HPDE6-E6E7 (cell line): ENCODE results near the gene OR5C1.
"Not testable (repeated sequence)": the region's sequence is repeated elsewhere in the genome, so short reads cannot be mapped to it uniquely, and the experiment has no call there.

Experiments
- DNase-seq: peaks from one replicate; pipeline ENCODE4 v3.0.0; 2011; ENCODE audit warnings: missing footprints; ENCODE audit errors: extremely low spot score

OR5C1 gene

DNA sequence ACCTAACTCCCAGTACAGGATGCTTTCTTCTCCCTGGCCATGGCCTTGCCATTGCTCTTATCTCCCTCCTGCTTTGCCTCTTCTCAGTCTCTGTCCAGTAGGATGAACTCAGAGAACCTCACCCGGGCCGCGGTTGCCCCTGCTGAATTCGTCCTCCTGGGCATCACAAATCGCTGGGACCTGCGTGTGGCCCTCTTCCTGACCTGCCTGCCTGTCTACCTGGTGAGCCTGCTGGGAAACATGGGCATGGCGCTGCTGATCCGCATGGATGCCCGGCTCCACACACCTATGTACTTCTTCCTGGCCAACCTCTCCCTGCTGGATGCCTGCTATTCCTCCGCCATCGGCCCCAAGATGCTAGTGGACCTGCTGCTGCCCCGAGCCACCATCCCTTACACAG lies at the start of gene OR5C1:
OR5C1 (plus strand) TSS at position 103 of the 400 bp plus-strand sequence; CDS start at position 103, 0 bp downstream.
- DNase-seq: no peak

DNA sequence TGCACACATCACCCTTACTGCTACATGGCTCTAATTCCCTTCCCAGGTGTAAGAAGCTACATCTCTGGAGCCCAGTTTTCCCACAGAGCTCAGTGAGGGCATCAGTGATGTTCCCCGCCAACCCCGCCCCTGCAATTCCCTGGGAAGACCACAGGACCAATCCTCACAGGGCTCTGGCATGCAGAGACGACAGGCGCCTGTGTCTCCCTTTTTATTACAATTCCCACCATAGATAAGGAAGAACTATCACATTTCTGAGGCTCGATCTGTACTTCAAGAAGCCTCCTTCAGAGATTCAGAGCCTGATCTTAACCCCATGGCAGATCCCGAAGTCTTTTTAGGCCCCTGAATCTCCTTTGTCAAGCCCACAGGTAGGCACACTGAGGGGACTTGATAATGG lies 46.7 kb upstream of the OR5C1 start, which contains the start of gene OR1L6:
OR1L6 (plus strand) TSS at position 301 of the 400 bp plus-strand sequence. CDS start 7,545 bp downstream, outside the sequence.
- DNase-seq: no peak

DNA sequence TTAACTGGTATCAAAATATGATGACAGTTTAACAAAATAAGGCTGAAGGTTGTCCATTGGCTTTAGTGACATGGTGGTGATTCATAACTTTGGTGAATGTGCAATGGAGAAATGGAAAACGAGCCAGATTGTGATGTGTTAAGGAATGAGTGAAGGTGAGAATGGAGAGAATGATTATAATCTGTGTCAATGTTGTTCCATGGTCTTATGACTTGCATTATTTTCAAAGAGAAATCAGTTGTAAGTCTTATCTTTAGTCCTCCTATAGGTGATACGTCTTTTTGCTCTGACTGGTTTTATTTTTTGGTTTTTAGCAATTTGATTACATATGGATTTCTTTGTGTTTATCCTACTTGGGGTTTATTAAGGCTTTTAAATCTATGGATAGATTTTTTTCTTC lies 33.9 kb upstream of the OR5C1 start:
- DNase-seq: no peak

GRCh38 chr9:122767817-122768216 lies 20.9 kb upstream of the OR5C1 start:
- DNase-seq: no peak

DNA sequence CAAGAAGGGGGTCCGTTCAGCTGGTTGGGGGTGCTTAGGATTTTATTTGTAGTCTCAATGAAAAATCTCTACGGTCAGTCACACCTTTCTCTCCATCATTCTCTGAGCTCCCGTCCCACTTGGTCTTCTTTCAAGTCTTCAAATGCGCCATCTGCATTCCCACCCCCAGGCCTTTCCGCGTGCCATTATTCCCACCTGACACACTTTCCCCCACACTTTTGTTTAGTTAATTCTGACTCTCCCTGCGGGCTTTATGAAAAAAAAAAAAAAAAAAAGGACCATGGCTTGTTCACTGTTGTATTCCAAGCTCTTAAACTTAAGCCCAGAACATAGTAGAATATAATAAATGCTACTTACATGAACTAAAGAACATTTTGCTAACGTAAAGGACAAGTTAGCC lies 11.7 kb upstream of the OR5C1 start:
- no peak for DNase-seq

GRCh38 chr9:122777935-122778627 lies 10.7 kb upstream of the OR5C1 start:
- DNase-seq: no peak

- no peak for DNase-seq
Observed at GRCh38 chr9:122779181-122779580, 9.6 kb upstream of the OR5C1 start.

DNA sequence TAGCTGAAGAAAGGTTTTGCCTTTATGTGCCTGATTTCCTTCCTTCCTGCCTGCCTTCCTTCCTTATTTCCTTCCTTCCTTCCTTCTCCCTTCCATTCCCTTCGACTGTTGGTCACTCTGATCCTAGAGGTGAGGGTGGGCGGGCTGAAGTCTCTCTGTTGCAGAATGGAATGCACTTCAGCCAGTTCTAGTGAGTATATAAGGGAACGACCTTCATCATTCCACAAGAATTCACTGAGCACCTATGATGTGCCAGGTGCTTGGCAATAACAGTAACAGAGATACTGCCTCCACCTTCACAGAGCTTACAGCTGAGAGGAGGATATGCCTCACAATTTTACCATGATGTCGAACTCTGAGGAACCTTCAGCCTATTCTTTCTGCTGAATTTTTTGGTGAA lies 8.7 kb upstream of the OR5C1 start:
- no peak for DNase-seq

DNA sequence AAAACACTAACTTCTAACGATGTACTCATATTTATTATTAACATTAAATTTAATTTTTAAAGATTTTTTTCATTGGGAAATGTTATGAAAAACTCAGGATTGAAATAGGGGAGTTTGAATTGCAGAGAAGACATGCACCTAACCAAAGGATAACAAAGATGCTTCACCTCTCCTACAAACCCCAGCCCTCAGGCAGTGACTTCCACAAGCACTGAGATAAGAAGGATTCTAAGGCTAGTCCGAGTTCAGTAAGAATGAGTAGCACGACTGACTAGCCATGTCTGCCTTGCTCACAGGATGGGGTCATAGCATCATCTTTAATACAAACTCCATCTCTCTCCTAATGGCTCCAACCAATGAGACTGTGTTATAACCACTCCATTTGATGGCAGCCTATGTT lies 7.1 kb upstream of the OR5C1 start:
- no peak for DNase-seq

DNA sequence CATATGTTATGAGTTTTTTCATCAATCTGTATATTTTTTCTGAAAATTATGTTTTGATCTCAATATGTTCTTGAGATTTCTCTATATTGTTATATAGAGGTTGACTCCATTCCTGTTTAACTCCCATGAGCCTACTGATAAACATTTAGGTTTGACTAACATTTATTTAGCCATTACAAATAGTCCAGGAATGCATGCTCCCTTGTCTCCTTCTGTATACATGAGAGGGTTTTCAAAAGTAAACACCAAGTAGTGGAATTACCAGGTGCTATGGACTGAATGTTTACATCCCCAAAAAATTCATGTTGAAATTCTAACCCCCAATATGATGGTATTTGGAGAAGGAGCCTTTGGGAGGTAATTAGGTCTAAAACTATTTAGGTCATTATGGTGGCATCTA lies 3.5 kb upstream of the OR5C1 start:
- no peak for DNase-seq

DNA sequence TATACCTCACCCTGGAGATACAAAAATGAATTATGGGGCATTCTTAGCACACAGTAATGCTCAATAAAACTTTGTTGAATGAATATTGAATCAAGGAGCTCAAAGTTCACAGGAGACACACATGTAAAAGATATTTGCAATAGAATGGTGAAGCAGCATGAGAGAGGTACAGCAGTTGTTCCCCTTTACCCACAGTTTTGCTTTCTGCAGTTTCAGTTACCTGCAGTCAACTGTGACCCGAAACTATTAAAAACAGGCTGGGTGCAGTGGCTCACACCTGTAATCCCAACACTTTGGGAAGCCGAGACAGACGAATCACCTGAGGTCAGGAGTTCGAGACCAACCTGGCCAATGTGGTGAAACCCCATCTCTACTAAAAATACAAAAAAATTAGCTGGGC lies 2.4 kb upstream of the OR5C1 start:
- DNase-seq: no peak

GRCh38 chr9:122789256-122790046 lies 718 bp downstream of the OR5C1 start:
- DNase-seq: no peak

- no peak for DNase-seq
Observed at GRCh38 chr9:122791872-122792669, 3.3 kb downstream of the OR5C1 start.

GRCh38 chr9:122797316-122798063 lies 8.8 kb downstream of the OR5C1 start:
- DNase-seq: no peak

- DNase-seq: no peak
Observed at GRCh38 chr9:122800066-122801060, 11.6 kb downstream of the OR5C1 start, which contains the start of gene OR1K1. Gene OR1K1 (plus strand): TSS chr9:122800123. CDS start chr9:122800123, 0 bp downstream.

- no peak for DNase-seq
Observed at GRCh38 chr9:122806661-122807060, 17.9 kb downstream of the OR5C1 start.

- DNase-seq: no peak
Observed at GRCh38 chr9:122807271-122807900, 18.7 kb downstream of the OR5C1 start.

DNA sequence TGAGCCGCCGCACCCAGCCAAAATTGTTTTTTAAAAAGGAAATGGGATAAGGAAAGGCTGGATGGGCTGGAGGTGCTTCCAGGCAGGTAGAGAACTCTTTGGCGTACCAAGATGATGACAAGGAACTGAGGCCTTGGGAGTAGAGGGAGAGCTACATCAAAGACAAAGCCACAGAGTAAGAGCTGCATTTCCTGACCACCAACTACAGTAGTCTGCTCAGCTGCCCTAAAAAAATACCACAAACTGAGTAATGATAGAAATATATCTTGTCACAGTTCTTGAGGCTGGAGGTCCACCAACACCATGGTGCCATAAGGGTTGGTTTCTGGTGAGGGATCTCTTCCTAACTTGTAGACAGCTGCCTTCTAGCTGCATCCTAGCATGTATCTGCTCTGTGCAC lies 19.4 kb downstream of the OR5C1 start:
- no peak for DNase-seq

- not testable (repeated sequence) for DNase-seq
Observed at GRCh38 chr9:122809261-122809660, 20.5 kb downstream of the OR5C1 start.
